Cortex of kidney (tissue), 1 donor: Measurements from ENCODE around the gene PRKCE.
"Not testable (repeated sequence)": the region's sequence is repeated elsewhere in the genome, so short reads cannot be mapped to it uniquely, and the experiment has no call there.

Source experiments
- DNase-seq: peaks from one replicate; lab custom pipeline; 2025; lab: John Stamatoyannopoulos, UW

PRKCE gene

DNA sequence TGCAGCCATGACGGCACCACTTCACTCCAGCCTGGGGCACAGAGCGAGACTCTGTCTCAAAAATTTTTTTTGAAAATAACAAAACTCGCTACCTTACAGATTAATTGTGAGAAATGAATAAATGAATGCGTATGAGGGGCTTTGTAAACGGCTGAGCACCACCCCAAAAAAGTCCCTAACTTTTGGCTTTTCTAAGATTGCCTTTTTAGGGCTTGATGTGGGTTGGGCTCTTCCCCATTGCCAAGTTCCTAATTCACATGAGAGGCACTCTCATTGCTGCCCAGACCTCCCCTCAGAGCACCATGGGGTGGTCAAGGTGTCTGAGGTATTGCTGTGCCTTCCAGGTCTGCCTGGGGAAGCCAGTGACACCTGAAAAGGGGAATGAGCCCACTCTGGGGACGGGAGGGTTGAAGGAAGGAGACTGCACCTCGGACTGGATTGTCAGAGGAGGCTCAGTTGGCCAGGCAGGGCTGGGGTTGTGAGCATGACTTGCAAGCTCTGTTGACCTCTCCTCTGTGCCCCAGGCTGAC, 186.4 kb downstream of the PRKCE start:
- DNase-seq: no peak

DNA sequence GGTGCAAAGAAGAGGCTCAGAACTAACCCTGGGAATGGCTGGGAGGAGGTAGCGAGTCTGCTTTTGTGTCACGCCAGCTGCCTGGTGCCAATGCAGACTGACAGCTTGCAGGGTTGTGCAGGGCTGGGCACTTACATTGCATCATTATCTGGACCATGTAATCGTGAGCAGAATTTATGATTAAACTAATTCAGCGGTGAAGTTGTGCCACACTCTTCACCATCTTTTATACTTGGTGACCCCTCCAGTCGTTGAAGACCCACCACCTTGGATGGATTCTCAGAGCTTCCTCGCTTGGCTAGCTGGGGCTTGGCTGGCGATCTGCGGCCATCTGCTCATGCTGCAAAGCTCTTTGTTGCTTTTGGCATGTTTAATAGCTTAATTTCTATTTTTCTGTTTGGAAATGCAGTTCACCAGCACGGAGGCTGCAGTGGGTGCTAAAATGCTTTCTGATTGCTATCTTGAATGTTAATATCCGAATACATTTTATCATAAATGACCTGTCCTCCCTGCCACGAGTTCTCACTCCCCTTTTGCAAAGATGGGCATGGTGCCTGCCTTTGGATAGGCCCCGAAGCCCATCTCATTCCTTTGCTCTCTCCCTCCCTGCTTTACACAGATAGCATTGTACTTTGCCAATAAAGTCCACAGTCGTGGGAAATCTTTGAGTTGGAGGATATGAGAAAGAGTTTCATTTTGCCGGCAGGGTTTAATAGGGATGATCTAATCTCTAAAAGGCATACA, 188.2 kb downstream of the PRKCE start:
- no peak for DNase-seq

DNA sequence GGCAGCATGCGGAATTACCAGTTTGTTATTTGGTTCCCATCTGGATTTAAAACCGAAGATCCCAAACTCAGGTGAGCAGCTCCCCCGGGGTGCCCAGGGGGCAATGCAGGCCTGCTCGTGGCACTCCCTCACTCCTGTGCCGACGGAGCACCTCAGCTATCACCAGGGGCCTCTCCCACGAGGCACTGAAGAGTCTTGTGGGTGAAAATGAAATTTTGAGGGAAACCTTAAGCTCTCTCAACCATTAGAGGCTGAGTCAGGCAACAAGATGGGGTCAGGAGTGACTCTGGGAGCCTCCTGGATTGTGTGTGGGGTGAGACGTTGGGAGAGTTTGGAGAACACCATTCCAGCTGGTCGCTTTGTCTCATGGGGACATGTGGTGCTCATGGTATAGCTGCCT, 189.0 kb downstream of the PRKCE start:
- no peak for DNase-seq

DNA sequence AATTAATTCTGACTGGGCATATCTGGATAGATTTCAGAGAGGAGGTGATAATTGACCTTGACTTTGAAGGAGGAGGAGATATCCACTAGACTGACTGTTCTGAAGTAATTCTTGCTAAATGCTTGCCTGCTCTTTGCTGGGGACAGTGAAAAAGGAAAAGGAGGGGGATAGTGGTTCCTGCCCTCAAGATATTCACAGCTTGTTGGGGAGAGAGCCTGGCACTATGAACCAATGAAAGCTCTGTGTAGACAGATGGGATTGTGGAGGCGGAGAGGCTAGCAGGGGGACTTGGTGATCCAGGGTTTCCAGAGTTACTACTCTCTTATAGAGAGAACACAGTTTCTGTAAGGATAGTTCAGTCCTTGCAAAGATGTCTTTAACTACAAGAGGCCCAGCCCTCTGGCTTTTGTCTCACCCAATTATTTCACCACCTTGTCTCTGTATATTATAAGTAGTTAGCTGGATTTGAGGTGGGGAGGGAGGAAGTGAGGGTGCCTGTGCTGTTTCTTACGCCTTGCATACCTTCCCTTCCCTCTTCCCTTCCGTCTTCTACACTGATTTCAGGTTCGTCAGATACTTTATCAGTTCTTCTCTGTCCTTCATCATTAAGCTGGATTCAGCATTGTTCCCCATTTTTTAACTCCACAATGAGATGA, 190.4 kb downstream of the PRKCE start:
- DNase-seq: no peak

DNA sequence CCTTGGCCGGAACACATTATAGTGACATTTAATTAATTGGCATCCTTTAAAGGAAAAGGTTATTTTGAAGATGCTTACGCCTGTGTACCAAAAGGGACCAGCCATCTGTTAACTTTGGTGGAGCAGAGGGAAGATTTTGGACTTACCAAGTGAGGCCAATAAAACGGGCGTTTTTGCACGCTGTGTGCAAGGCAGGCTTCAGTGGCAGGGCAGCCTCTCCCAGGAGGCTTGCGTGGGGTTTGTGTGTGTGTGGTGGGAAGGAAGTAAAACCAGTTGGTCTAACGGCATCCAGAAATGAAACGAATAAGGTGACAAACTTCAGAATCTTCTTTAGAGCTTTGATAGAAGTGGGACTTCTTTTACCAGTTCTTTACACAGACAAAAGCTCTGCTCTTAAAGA, 191.7 kb downstream of the PRKCE start:
- no peak for DNase-seq

DNA sequence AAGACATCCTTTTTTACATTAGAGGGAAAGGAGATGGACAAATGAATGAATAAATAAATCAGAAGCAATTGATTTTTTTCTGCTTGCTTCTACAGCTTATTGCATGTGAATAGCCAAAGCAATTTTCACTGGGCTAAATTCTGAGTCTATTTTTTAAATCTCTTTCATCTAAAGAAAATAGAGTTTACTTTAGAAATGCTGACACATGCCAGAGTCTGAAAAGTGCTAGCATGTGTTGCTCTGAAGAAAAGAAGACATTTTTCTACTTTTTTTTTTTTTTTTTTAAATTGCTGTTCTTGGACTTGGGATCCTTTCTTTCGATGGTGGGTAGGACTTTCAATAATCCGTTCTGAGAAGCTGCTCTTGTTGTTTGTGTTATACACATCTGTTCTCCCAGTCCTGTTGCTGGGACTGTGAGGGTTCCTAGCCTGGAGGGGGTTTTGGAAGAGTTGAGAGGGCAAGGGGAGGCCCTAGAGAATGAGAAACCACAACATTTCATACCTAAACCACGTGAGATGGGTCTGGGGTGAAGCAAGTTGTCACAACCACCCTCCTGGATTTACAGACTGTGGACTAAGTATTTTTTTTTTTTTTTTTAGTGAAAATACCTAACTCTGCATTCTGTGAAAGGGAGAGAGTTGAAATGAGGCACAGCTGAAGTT, 193.5 kb downstream of the PRKCE start:
- DNase-seq: no peak

DNA sequence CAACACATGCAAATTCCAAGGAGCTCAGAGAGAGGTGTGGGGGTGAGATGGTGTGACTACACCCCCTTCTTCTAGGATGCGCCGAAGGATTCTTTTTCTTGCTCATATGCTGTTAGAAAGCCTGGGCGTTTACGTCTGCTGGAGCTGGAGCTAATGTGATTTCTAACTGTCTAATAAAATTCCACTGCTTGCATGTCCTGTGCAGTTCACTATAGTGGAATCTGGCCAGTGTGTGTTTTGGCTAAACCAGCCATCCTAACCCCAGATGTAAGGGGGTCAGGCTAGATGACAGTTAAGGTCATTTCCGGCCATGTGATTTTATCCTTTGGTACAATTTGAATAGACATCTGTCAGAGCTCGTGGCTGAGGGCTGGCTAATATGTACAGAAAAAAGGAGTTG, 194.1 kb downstream of the PRKCE start:
- no peak for DNase-seq

DNA sequence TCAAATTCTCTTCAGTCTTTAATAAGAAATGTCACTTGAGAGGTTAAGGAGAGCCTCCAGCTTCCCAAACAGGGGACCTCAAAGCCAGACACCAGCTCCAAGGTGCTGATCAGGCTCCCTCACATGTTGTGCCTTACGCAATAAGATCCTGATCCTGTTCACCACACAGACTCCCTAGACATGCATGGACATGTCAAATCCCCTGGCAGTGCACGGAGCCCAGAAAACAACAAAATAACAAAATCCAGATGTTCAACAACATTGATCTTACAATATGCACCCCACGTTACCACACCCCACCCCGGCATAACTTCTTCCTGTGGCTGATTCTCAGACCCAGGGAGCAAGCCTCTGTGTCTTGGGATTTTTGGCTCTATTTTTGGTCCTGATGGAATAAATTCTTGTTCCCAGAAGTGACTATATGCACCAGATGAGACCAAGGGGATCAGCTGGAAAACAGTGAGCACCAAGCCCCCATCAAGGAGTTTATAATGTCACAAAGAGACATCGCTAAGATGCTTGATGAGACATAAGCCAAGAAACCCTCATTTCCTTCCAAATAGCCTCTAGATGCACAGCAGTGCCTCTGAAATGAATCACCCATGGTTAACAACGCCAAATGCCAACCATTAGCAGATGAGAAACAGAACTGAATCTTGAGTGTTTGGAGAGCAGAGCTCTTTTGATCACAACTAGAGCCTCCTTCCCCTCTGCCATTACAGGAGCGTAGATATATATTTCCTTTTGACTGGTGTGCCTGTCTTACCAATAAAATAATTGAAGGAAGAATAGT, 198.2 kb downstream of the PRKCE start:
- DNase-seq: no peak

DNA sequence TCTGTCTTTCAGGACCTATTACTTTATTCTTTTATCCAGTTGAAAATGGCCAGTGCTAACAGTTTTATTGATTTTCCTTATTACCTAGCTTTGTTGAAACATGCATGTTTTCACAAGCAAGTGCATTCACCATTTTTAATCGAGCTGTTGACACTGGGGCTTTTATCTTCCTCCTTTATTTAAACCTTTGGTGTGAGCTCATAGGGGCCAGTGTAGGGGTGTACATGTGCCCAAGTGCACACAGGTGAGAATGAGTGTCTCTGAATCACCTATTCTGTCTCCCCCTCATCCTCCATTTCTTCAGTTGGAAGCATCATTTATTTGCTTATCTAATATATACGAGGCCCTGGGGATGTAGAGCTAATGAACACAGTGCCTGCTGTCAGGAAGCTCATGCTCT, 199.1 kb downstream of the PRKCE start:
- DNase-seq: no peak

DNA sequence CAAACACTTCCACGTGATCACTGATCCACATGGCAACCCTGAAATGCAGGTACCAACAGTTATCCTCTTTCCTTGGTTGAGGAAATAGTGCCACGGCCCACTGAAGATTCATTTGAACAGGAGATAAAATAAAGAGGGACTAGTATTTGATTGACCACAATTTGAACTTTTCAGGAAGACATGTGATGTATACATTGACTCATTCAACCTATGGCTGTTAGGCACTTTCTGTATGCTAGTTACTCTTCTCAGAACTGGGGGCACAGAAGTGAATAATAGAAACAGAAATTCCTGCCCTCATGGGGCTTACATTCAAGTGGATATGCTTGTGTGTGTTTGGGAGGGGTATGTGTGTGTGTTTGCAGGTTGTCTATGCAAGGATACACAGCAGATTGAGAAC, 199.6 kb downstream of the PRKCE start:
- DNase-seq: no peak

DNA sequence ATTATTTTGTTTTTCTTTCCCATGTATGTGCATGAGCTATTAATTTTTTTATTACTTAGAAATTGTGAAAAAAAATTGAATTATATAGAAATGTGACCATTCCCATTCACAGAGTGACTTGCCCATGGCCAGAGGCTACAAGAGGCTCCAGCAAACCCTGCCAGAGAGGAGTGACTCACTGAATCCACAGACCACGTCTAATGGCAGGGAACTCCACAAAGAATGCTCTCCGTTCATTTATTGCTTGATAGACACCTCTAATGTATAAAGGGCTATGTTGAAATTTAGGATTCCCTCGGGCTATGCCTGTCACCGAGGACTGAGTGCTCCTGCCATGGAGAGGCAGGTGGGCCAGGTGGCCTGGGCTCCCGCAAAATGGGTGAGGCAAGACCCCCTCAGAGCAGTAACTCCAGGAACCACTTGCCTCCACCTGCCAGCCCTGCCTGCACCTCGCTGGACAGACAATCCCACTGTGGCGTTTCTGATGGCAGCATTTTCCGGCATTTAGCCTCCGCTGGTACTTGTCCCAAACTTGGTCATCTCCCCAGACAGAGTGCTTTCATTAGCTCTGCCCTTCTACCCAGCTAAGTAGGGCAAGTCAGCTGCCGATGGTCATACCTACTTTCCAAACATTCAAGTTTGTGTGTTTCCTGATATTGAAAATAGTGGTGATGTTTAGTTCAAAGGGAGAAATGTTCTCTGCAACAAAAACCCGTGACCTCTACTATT, 200.3 kb downstream of the PRKCE start:
- DNase-seq: no peak

DNA sequence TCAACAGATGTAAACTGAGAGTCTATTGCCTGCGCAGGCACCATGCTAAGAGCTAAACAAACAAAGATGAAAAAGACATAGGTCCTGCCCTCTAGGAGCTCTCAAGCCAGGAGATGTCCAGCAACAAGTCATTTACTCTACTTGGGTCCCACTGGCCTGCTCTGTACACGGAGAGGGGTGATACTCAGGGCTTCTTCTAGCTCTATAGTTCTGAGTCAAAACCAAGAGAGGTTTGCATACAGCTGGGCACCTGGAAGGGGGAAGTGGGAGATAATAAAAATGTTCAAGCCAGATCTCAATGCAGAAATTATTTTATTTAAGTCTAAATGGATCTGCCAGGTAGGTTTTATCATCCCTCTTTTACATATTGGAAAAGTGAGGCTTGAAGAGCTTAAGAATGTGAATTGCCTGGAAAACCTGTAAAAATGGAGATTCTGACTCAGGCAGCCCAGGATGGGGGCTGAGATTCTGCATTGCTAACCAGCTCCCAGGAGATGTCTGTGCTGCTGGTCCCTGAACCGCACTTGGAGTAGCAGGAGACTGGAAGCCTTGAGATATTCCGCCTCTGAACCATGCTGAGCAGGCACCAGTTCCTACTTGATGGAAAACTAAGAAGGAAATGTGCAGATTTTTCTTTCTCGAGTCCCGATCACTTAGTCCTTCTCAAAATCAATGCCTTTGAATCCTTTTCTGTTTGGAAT, 201.1 kb downstream of the PRKCE start:
- DNase-seq: no peak

DNA sequence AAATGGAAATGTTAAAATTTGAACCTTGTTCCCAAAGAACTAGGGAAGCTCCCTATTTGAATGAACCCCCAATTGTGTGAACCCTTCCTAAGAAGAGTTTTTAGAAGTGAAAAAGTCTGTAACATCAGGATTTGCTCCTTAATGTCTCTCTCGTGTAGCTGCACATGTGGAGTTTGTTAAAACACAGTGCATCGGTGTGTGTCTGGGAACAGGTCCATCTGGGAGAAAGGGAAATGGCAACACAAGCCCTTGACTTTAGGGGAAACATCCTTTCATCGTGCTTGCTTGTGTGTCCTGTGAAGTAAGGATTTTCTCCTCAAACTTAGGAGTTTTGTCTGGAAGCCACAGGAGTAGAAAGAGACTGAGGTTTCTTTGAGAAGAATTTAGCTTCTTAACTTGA, 203.9 kb downstream of the PRKCE start:
- no peak for DNase-seq

DNA sequence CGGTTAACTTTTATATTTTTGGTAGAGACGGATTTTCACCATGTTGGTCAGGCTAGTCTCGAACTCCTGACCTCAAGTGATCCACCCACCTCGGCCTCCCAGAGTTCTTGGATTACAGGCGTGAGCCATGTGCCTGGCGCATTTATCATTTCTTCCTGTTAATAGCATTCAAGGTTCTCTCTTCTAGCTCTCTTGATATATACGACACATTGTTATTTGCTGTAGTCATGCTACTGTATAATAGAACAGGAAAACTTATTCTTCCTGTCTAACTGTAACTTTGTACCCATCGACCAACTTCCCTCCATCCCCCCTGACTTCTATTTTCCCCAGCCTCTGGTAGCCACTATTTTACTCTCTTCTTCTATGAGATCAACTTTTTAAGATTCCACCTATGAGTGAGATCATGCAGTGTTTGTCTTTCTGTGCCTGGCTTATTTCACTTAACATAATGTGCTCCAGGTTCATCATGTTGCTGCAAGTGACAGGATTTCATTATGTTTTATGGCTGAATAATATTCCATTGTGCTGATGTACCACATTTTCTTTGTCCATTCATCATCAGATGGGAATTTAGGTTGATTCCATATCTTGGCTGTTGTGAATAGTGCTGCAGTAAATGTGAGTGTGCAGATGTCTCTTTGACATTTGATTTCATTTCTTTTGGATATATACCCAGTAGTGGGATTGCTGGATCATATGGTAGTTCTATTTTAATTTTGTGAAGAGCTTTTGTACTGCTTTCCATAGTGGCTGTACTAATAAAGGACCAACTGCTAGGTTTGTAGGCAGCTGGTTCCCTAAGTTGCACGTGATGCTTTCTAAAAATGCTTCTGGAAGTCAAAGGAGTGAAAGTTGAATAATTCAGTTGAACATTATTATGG, 205.2 kb downstream of the PRKCE start:
- no peak for DNase-seq

DNA sequence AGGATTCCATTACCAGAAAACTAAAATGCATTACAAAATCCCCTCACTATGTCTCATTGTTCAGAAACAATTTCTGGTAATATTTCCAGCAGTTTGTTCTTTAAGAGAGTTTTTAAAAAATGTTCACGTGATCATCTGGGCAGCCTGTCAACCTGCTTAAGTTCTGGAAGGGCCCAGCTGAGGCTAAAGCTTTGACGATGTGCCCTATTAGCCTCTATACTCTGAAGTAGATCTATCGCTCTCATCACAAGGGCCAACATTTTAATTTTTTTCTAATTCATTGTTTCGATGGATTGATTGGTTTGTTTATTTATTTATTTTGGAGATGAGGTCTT, 205.8 kb downstream of the PRKCE start:
- DNase-seq: no peak

DNA sequence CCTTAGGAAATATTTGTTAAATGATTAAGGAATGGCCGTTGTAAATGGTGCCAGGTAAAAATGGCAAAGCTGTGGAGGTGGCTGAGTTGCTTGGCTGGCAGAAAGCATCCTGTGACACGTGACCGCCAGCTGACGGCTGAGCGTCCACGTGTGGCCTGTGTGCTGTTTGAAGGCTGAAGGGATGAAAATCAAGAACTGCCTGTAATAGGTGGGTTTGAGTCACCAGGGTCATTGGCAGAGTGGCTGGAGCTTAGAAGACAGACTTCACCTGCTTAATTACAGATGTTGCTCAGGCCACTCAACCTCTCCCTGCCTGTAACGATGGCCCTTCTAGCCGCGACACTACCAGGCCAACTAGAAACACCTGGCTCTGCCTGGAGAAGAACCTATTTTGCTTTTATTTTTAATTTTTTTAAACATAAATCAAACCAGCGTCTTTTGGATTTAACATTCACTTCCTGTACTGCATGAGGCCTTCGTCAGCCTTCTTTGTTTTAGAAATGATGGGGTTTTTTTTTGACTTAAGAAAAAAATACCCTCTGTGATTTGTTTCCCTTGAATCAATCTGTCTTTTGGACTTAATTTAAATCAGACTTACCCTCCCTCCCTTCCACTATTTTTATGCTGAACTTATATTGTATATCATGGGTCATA, 206.5 kb downstream of the PRKCE start:
- DNase-seq: no peak

DNA sequence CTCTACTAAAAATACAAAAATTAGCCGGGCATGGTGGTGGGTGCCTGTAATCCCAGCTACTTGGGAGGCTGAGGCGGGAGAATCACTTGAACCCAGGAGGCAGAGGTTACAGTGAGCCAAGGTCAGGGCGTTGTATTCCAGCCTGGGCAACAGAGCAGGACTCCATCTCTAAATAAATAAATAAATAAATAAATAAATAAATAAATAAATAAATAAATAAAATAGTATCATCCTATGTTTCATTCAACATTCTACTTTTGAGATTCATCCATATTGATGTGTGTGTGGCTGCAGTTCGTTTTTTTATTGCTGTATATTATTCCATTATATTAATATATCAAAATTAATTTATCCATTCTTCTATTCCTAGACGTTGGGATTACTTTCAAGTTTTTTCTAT, 207.4 kb downstream of the PRKCE start:
- not testable (repeated sequence) for DNase-seq

DNA sequence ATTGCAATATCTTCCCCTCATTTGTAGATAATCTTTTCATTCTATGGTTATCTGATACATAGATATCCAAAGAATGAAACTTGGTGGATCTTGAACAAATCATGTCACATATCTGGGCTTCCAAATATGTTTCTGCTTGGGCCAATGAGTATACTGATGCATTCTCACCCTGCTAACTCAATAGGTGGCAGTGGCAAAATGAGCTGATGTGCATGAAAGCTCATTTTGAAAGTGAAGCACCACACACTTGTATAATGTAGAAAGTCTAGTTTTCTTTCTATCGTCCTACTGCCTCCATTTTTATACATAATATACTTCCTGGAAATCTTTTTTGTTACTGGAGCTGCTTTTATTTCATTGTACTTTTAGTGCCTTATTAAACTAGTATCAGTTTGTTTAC, 208.2 kb downstream of the PRKCE start:
- no peak for DNase-seq
